OCI-LY1 (cell line): ENCODE measurements around the gene SLC27A1.
"Not testable (repeated sequence)": the region's sequence is repeated elsewhere in the genome, so short reads cannot be mapped to it uniquely, and the experiment has no call there.

Experiments
- H2AFZ ChIP-seq: fragments of 200-600 bp; sonication (generic), shearing (Covaris generic); 2 replicates; pipeline ENCODE4 v1.6.0; 2014; ENCODE audit warnings: antibody characterized with exemption, mild to moderate bottlenecking, low read length
- H3F3A ChIP-seq: fragments of 200-600 bp; sonication (generic), shearing (Covaris generic); 2 replicates; pipeline ENCODE4 v1.6.0; 2014; ENCODE audit warnings: mild to moderate bottlenecking, antibody characterized with exemption, low read length, moderate library complexity; ENCODE audit not compliant: insufficient read depth
- H3K27ac ChIP-seq: fragments of 200-600 bp; sonication (generic); 2 replicates; pipeline ENCODE4 v1.5.1; 2014; ENCODE audit warnings: low read length, mixed run types, mild to moderate bottlenecking, low read depth; ENCODE audit not compliant: poor library complexity, severe bottlenecking
- H3K27me3 ChIP-seq: fragments of 200-600 bp; sonication (generic); 2 replicates; pipeline ENCODE4 v1.6.0; 2014; ENCODE audit warnings: antibody characterized with exemption, mild to moderate bottlenecking, low read length, moderate library complexity; ENCODE audit not compliant: insufficient read depth
- H3K36me3 ChIP-seq: fragments of 200-600 bp; sonication (generic); 2 replicates; pipeline ENCODE4 v1.6.1; 2014; ENCODE audit warnings: mild to moderate bottlenecking, antibody characterized with exemption, low read length, moderate library complexity, mixed read lengths; ENCODE audit not compliant: insufficient read depth
- H3K4me1 ChIP-seq: fragments of 200-600 bp; sonication (generic); 2 replicates; pipeline ENCODE4 v1.5.1; 2014; ENCODE audit warnings: mild to moderate bottlenecking, low read length, moderate library complexity; ENCODE audit not compliant: insufficient read depth, severe bottlenecking
- H3K4me2 ChIP-seq: fragments of 200-600 bp; sonication (generic), shearing (Covaris generic); 2 replicates; pipeline ENCODE4 v1.6.1; 2014; ENCODE audit warnings: low read length
- H3K4me3 ChIP-seq: fragments of 200-600 bp; sonication (generic); 2 replicates; pipeline ENCODE4 v1.5.1; 2014; ENCODE audit warnings: low read length, low read depth, mild to moderate bottlenecking, mixed read lengths; ENCODE audit not compliant: poor library complexity, severe bottlenecking
- H3K79me2 ChIP-seq: fragments of 200-600 bp; shearing (Covaris generic); 2 replicates; pipeline ENCODE4 v1.6.1; 2016; ENCODE audit warnings: mixed run types, low read length, mixed read lengths; ENCODE audit not compliant: insufficient read depth
- H3K9ac ChIP-seq: fragments of 200-600 bp; sonication (generic), shearing (Covaris generic); 2 replicates; pipeline ENCODE4 v1.6.1; 2014; ENCODE audit warnings: mild to moderate bottlenecking, low read length, mixed read lengths
- H3K9me2 ChIP-seq: fragments of 200-600 bp; sonication (generic), shearing (Covaris generic); 2 replicates; pipeline ENCODE4 v1.6.1; 2014; ENCODE audit warnings: low read depth, mild to moderate bottlenecking, low read length, mixed read lengths
- H3K9me3 ChIP-seq: fragments of 200-600 bp; shearing (Covaris generic); 2 replicates; pipeline ENCODE4 v1.6.1; 2014; ENCODE audit warnings: low read length, mixed read lengths
- H4K20me1 ChIP-seq: fragments of 200-600 bp; sonication (generic), shearing (Covaris generic); 2 replicates; pipeline ENCODE4 v1.6.0; 2016; ENCODE audit warnings: mild to moderate bottlenecking, low read length; ENCODE audit not compliant: insufficient read depth
- CTCF ChIP-seq: fragments of 200-600 bp; sonication (generic), shearing (Covaris generic); IDR thresholded peaks from 2 replicates; pipeline ENCODE4 v1.5.1; 2017; ENCODE audit warnings: mild to moderate bottlenecking, antibody characterized with exemption, low read length, moderate library complexity, mixed read lengths
- EZH2 ChIP-seq: fragments of 200-600 bp; sonication (generic), shearing (Covaris generic); IDR thresholded peaks from 2 replicates; pipeline ENCODE4 v1.8.0; 2017; ENCODE audit warnings: borderline replicate concordance, mixed run types, mild to moderate bottlenecking, antibody characterized with exemption, low read length, moderate library complexity, mixed read lengths

SLC27A1 gene

DNA sequence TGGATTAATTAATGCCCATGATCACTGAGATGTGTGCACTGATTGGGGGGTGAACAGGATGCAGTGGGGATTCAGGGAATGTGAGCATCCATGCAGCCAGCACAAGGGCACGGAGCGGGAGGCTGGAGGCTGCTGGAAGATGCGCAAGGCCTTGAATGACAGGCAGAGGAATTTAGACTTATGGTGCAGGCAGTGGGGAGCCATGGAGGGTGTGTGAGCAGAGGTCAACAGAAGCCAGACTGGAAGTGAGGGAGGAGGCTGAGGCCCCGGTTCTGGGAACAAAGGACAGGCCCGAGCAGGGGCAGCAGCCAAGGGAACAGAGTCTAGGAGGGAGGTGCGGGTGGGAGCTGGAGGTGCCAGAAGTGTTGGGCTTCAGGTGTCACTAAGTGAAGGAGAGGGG lies 77.8 kb downstream of the SLC27A1 start:
- no peak overlapping the region for H3K27ac ChIP-seq
- H3K79me2 ChIP-seq = no peaks in the 10 kb centered on the region
- no peak overlapping the region for H3K9ac ChIP-seq
- no peaks in the 10 kb centered on the region for H3K9me2 ChIP-seq
- H2AFZ ChIP-seq = no peak overlapping the region
- no peaks in the 10 kb centered on the region for H4K20me1 ChIP-seq
- H3K27me3 ChIP-seq = no peaks in the 10 kb centered on the region
- no peaks in the 10 kb centered on the region for H3K4me1 ChIP-seq
- H3F3A ChIP-seq = no peaks in the 10 kb centered on the region
- H3K4me3 ChIP-seq = no peak overlapping the region
- H3K4me2 ChIP-seq = no peak overlapping the region
- TF ChIP-seq CTCF (no peak), EZH2 (no peak)
- no peaks in the 10 kb centered on the region for H3K36me3 ChIP-seq
- no peaks in the 10 kb centered on the region for H3K9me3 ChIP-seq

- Histone ChIP-seq H3K36me3 (no peaks in the 10 kb centered on the region), H3F3A (no peaks in the 10 kb centered on the region), H3K9ac (no peak overlapping the region), H4K20me1 (no peaks in the 10 kb centered on the region), H3K9me2 (no peaks in the 10 kb centered on the region), H3K9me3 (no peaks in the 10 kb centered on the region), H3K4me2 (no peak overlapping the region), H3K4me1 (no peaks in the 10 kb centered on the region), H3K27ac (no peak overlapping the region), H3K4me3 (no peak overlapping the region), H3K79me2 (no peaks in the 10 kb centered on the region), H3K27me3 (no peaks in the 10 kb centered on the region), H2AFZ (no peak overlapping the region)
- TF ChIP-seq CTCF (no peak), EZH2 (no peak)
These were observed 78.9 kb downstream of the SLC27A1 start for GRCh38 chr19:17549085-17549740.

DNA sequence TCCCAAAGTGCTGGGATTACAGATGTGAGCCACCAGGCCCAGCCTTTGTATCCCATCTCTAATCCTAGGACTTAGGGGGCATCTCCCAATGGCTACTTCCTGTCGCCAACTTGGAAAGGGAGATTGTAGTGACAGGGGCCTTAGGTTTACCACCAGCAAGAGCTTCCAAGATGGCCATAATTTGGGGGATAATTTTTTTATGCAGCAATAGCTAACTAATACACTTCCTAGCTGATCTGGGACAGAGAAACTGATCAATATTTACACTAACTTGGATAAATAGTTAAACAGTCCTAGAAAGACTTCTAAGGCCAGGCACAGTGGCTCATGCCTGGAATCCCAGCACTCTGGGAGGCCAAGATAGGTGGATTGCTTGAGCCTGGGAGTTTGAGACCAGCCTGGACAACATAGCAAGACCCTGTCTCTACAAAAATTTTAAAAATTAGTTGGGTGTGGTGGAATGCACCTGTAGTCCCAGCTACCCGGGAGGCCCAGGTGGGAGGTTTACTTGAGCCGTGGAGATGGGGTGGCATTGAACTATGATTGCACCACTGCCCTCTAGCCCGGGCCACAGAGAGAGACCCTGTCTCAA lies 79.8 kb downstream of the SLC27A1 start:
- H3K27ac ChIP-seq = no peak overlapping the region
- H3K9me2 ChIP-seq = no peaks in the 10 kb centered on the region
- H3K4me1 ChIP-seq = peaks cover 4% of the 10 kb centered on the region
- no peak overlapping the region for H3K9ac ChIP-seq
- H3K27me3 ChIP-seq = no peaks in the 10 kb centered on the region
- no peaks in the 10 kb centered on the region for H3F3A ChIP-seq
- H3K9me3 ChIP-seq = no peaks in the 10 kb centered on the region
- H4K20me1 ChIP-seq = no peaks in the 10 kb centered on the region
- H2AFZ ChIP-seq = no peak overlapping the region
- TF ChIP-seq EZH2 (no peak), CTCF (no peak)
- no peaks in the 10 kb centered on the region for H3K79me2 ChIP-seq
- H3K36me3 ChIP-seq = no peaks in the 10 kb centered on the region
- H3K4me2 ChIP-seq = no peak overlapping the region
- no peak overlapping the region for H3K4me3 ChIP-seq

GRCh38 chr19:17552735-17553134 lies 82.4 kb downstream of the SLC27A1 start:
- not testable (repeated sequence) for H3K79me2 ChIP-seq, H3K9ac ChIP-seq, H3K4me3 ChIP-seq, H3K4me2 ChIP-seq, H4K20me1 ChIP-seq, H3F3A ChIP-seq, H3K36me3 ChIP-seq, H3K27ac ChIP-seq, H3K9me2 ChIP-seq, H3K27me3 ChIP-seq, H3K9me3 ChIP-seq, H2AFZ ChIP-seq
- H3K4me1 ChIP-seq = peaks cover 14% of the 10 kb centered on the region
